ENCODE measurements around the gene RBM12. TPM values are rescaled to one million over a fixed set of nuclear protein-coding genes. Genes with fewer than 3 reads are reported as not detected.

RBM12 gene
- total RNA-seq, 1 donor from 2014 or later, result 8.9 TPM

- intact Hi-C loops (cut with DNase I), result loop anchor here (2.0 to 5.0 kb wide), 4 partner anchors 35 to 185 kb away; partner anchors contain the start of genes CPNE1, ERGIC3 and RBM12
- peak; percentile 37 to 92 for DNase-seq (ENCODE audit: low spot score in 2 of 2)
- peak; percentile 4 to 35 (median 20) for TF ChIP-seq CTCF (IDR thresholded peaks at IDR 0.05)
- H3K4me1 ChIP-seq, result peaks cover 3 to 21% of the 10 kb centered on the region in 2 donors
- H3K27ac ChIP-seq, result peak within 1 kb of the TSS; percentile 96
- H3K9me3 ChIP-seq, result no peaks in the 10 kb centered on the region
- H3K4me3 ChIP-seq, result peak within 1 kb of the TSS; percentile 87 to 94
- H3K36me3 ChIP-seq, result peaks cover 20 to 52% of the 10 kb centered on the region in 2 donors
- no peaks in the 10 kb centered on the region for H3K27me3 ChIP-seq
Measured at GRCh38 chr20:35699127-35699956, 34.6 kb upstream of the RBM12 start, which contains the start of the genes NFS1 and ROMO1. Gene NFS1 (minus strand): TSS chr20:35699352. CDS start chr20:35699288, 64 bp downstream. Gene ROMO1 (plus strand): TSS chr20:35699405. CDS start chr20:35699633, 228 bp downstream.

- peak overlapping the region; percentile 96 for H3K27ac ChIP-seq
- H3K9me3 ChIP-seq, result no peaks in the 10 kb centered on the region
- peaks cover 15 to 52% of the 10 kb centered on the region in 2 donors for H3K36me3 ChIP-seq
- H3K4me3 ChIP-seq, result peak overlapping the region; percentile 87 to 94
- H3K4me1 ChIP-seq, result peaks cover 3 to 21% of the 10 kb centered on the region in 2 donors
- DNase-seq (ENCODE audit: low spot score in 2 of 2), result no peak
- no peak for TF ChIP-seq CTCF (IDR thresholded peaks at IDR 0.05)
- intact Hi-C loops (cut with DNase I), result loop anchor here (2.0 to 5.0 kb wide), 4 partner anchors 34 to 186 kb away; partner anchors contain the start of genes CPNE1, ERGIC3 and RBM12
- no peaks in the 10 kb centered on the region for H3K27me3 ChIP-seq
Measured at GRCh38 chr20:35698298-35699126, 33.8 kb upstream of the RBM12 start.

GRCh38 chr20:35697696-35698297, 33.1 kb upstream of the RBM12 start:
- peaks cover 16 to 51% of the 10 kb centered on the region in 2 donors for H3K36me3 ChIP-seq
- peaks cover 3 to 21% of the 10 kb centered on the region in 2 donors for H3K4me1 ChIP-seq
- no peaks in the 10 kb centered on the region for H3K27me3 ChIP-seq
- H3K9me3 ChIP-seq, result no peaks in the 10 kb centered on the region
- no peak overlapping the region for H3K27ac ChIP-seq
- DNase-seq (ENCODE audit: low spot score in 2 of 2), result peak in 1 of 2 donors; percentile 62
- H3K4me3 ChIP-seq, result peak overlapping the region; percentile 87 to 94
- no peak for TF ChIP-seq CTCF (IDR thresholded peaks at IDR 0.05)
- intact Hi-C loops (cut with DNase I), result loop anchor here (2.0 to 5.0 kb wide), 4 partner anchors 33 to 187 kb away; partner anchors contain the start of genes CPNE1, ERGIC3 and RBM12

- intact Hi-C loops (cut with DNase I), result loop anchor here (5.0 kb wide), 2 partner anchors 94 to 154 kb away; partner anchors contain the start of gene ERGIC3
- H3K4me3 ChIP-seq, result no peak overlapping the region
- peaks cover 18 to 48% of the 10 kb centered on the region in 2 donors for H3K36me3 ChIP-seq
- no peak for DNase-seq (ENCODE audit: low spot score in 2 of 2)
- TF ChIP-seq CTCF (IDR thresholded peaks at IDR 0.05), result no peak
- no peaks in the 10 kb centered on the region for H3K27me3 ChIP-seq
- H3K27ac ChIP-seq, result no peak overlapping the region
- no peaks in the 10 kb centered on the region for H3K9me3 ChIP-seq
- H3K4me1 ChIP-seq, result peaks cover 3 to 21% of the 10 kb centered on the region in 2 donors
Measured at GRCh38 chr20:35695978-35696377, 31.3 kb upstream of the RBM12 start.

- TF ChIP-seq CTCF (IDR thresholded peaks at IDR 0.05), result no peak
- Histone ChIP-seq H3K9me3 (no peaks in the 10 kb centered on the region), H3K4me3 (no peak overlapping the region), H3K4me1 (peaks cover 3 to 18% of the 10 kb centered on the region in 2 donors), H3K36me3 (peaks cover 24 to 49% of the 10 kb centered on the region in 2 donors), H3K27me3 (no peaks in the 10 kb centered on the region), H3K27ac (no peak overlapping the region)
- no peak for DNase-seq (ENCODE audit: low spot score in 2 of 2)
- intact Hi-C loops (cut with DNase I), result loop anchor here (5.0 kb wide), 2 partner anchors 93 to 153 kb away; partner anchors contain the start of gene ERGIC3
Measured at GRCh38 chr20:35695245-35695749, 30.6 kb upstream of the RBM12 start.

All from ascending aorta (tissue), 2 donors.